ENCODE data around the gene DNAJC4. TPM values are rescaled to one million over a fixed set of nuclear protein-coding genes. Genes with fewer than 3 reads are reported as not detected.

The DNAJC4 gene
- total RNA-seq, 2 experiments from 2014 or later, result 14.1 to 42.4 TPM

DNA sequence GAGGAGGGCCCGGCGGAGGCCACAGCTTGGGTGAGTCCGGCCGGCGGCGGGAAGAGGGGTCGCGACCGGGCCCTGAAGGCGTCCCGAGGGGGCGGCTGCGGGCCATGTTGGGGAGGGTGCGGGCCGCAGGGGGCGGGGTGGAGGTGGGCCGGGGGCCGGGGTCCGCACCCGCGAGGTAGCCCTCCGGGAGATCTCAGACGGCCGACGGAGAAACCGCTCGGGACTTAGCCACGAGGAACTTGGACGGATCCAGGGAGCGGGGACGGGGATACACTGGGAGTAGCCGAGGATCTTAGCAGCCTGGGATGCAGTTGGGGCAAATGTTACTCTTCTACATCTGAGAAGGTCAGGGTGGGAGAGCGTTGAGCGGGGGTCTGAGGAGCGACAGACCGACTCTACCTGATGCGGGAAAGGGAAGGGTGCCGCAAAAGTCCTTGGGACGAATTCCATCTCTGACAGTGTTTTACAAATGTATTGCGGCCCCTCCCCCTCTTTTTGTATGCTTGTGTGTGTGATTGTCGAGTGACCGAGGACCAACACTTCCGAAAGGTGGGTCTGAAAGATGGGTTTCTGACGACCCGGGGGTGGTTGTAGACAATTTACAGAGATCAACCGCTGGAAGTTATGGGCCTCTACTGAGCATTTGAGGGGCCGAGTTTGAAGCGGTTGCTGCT, 43.7 kb upstream of the DNAJC4 start:
- Histone ChIP-seq H3K27ac (ENCODE audit: low read depth, low read length, poor library complexity, severe bottlenecking) (no peak overlapping the region), H3K4me3 (ENCODE audit: low read depth, low read length, poor library complexity, severe bottlenecking) (no peak overlapping the region), H3K9me2 (ENCODE audit: insufficient read depth, low read length) (no peaks in the 10 kb centered on the region), H3K4me1 (ENCODE audit: insufficient read depth, low read length, poor library complexity, severe bottlenecking) (peaks cover 23% of the 10 kb centered on the region), H3K79me2 (ENCODE audit: insufficient read depth, low read depth, low read length) (peaks cover 22% of the 10 kb centered on the region), H4K20me1 (ENCODE audit: insufficient read depth, low read length) (peaks cover 21% of the 10 kb centered on the region; the same call in 1 of the 2 replicates), H3K9me3 (ENCODE audit: low read length) (no peaks in the 10 kb centered on the region), H3K36me3 (ENCODE audit: insufficient read depth, low read length) (no peaks in the 10 kb centered on the region; the same call in none of the 2 replicates), H2AFZ (ENCODE audit: low read length) (no peak overlapping the region), H3K4me2 (ENCODE audit: low read length) (no peak overlapping the region)
- ChIA-PET POLR2A (interaction anchor here (0.6 to 3.6 kb wide), 4 partner anchors 9 to 97 kb away, joined by 3 to 28 read pairs (median 3); partner anchors contain the start of gene FERMT3), CTCF (ENCODE audit: unreplicated experiment) (no interaction called here)
- intact Hi-C loops (cut with micrococcal nuclease; ENCODE audit: unreplicated experiment), result loop anchor here (2.0 to 5.0 kb wide), 2 partner anchors 54 to 116 kb away; partner anchors contain the start of genes CATSPERZ and FKBP2
- BruUV-seq (replicated peaks), result no TSS peak
- DNase-seq (ENCODE audit: low spot score), result peak; percentile 40
- TF ChIP-seq EZH2phosphoT487 (IDR thresholded peaks at IDR 0.05; ENCODE audit: borderline replicate concordance, low read depth, low read length), result no peak
- TF ChIP-seq, protein P1, sequence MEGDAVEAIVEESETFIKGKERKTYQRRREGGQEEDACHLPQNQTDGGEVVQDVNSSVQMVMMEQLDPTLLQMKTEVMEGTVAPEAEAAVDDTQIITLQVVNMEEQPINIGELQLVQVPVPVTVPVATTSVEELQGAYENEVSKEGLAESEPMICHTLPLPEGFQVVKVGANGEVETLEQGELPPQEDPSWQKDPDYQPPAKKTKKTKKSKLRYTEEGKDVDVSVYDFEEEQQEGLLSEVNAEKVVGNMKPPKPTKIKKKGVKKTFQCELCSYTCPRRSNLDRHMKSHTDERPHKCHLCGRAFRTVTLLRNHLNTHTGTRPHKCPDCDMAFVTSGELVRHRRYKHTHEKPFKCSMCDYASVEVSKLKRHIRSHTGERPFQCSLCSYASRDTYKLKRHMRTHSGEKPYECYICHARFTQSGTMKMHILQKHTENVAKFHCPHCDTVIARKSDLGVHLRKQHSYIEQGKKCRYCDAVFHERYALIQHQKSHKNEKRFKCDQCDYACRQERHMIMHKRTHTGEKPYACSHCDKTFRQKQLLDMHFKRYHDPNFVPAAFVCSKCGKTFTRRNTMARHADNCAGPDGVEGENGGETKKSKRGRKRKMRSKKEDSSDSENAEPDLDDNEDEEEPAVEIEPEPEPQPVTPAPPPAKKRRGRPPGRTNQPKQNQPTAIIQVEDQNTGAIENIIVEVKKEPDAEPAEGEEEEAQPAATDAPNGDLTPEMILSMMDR (conservative IDR thresholded peaks at IDR 0.05; ENCODE audit: low read length), result no peak

DNA sequence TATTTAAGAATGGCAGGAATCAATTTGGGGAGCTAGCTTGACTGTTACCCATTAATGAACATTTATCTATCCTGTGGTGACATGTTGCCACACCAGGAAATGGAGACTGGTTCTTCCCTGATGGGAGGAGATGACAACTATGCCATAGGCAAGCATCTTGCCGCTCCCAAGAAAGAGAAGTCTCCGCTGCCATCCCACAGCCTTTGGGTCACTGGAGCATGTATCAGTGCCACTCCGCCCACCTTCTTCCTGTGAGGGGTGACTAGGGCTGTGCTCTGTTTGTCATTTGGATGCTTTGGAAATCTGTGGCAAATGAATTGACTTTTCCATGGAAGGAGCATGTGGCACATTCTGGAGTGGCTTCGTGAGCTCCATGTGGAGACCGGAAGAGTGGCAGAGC, 37.9 kb upstream of the DNAJC4 start:
- no peak for DNase-seq (ENCODE audit: low spot score)
- POLR2A ChIA-PET, result interaction anchor here (0.6 to 0.7 kb wide), 2 partner anchors 30 to 68 kb away, joined by 3 to 5 read pairs; no protein-coding TSS in a partner anchor
- Histone ChIP-seq H3K4me3 (ENCODE audit: low read depth, low read length, poor library complexity, severe bottlenecking) (no peak overlapping the region), H3K9me2 (ENCODE audit: insufficient read depth, low read length) (no peaks in the 10 kb centered on the region), H3K4me1 (ENCODE audit: insufficient read depth, low read length, poor library complexity, severe bottlenecking) (no peaks in the 10 kb centered on the region), H2AFZ (ENCODE audit: low read length) (no peak overlapping the region), H3K27ac (ENCODE audit: low read depth, low read length, poor library complexity, severe bottlenecking) (no peak overlapping the region), H3K9me3 (ENCODE audit: low read length) (no peaks in the 10 kb centered on the region), H4K20me1 (ENCODE audit: insufficient read depth, low read length) (peaks cover 35% of the 10 kb centered on the region), H3K79me2 (ENCODE audit: insufficient read depth, low read depth, low read length) (no peaks in the 10 kb centered on the region; the same call in 1 of the 2 replicates), H3K4me2 (ENCODE audit: low read length) (no peak overlapping the region), H3K36me3 (ENCODE audit: insufficient read depth, low read length) (no peaks in the 10 kb centered on the region; the same call in none of the 2 replicates)
- TF ChIP-seq, protein P1 (conservative IDR thresholded peaks at IDR 0.05; ENCODE audit: low read length), result no peak
- TF ChIP-seq EZH2phosphoT487 (IDR thresholded peaks at IDR 0.05; ENCODE audit: borderline replicate concordance, low read depth, low read length), result no peak
- intact Hi-C loops (cut with micrococcal nuclease; ENCODE audit: unreplicated experiment), result no loop called here
- CTCF ChIA-PET (ENCODE audit: unreplicated experiment), result no interaction called here
- no TSS peak for BruUV-seq (replicated peaks)

- H3K4me3 ChIP-seq (ENCODE audit: low read depth, low read length, poor library complexity, severe bottlenecking), result no peak overlapping the region
- CTCF ChIA-PET (ENCODE audit: unreplicated experiment), result no interaction called here
- no peaks in the 10 kb centered on the region for H3K4me1 ChIP-seq (ENCODE audit: insufficient read depth, low read length, poor library complexity, severe bottlenecking)
- no peak overlapping the region for H3K4me2 ChIP-seq (ENCODE audit: low read length)
- no peak for DNase-seq (ENCODE audit: low spot score)
- intact Hi-C loops (cut with micrococcal nuclease; ENCODE audit: unreplicated experiment), result no loop called here
- peaks cover 21% of the 10 kb centered on the region for H3K36me3 ChIP-seq (ENCODE audit: insufficient read depth, low read length)
- H3K9me3 ChIP-seq (ENCODE audit: low read length), result no peaks in the 10 kb centered on the region
- no peak overlapping the region for H3K27ac ChIP-seq (ENCODE audit: low read depth, low read length, poor library complexity, severe bottlenecking)
- TF ChIP-seq, protein P1 (conservative IDR thresholded peaks at IDR 0.05; ENCODE audit: low read length), result no peak
- TF ChIP-seq EZH2phosphoT487 (IDR thresholded peaks at IDR 0.05; ENCODE audit: borderline replicate concordance, low read depth, low read length), result no peak
- peaks cover 15% of the 10 kb centered on the region for H4K20me1 ChIP-seq (ENCODE audit: insufficient read depth, low read length)
- H3K79me2 ChIP-seq (ENCODE audit: insufficient read depth, low read depth, low read length), result no peaks in the 10 kb centered on the region; the same call in 1 of the 2 replicates
- no TSS peak for BruUV-seq (replicated peaks)
- H3K9me2 ChIP-seq (ENCODE audit: insufficient read depth, low read length), result no peaks in the 10 kb centered on the region
- no peak overlapping the region for H2AFZ ChIP-seq (ENCODE audit: low read length)
- POLR2A ChIA-PET, result interaction anchor here (1.7 kb wide), 2 partner anchors 9 to 10 kb away, joined by 3 to 5 read pairs; partner anchors contain the start of gene FERMT3
Measured at GRCh38 chr11:64196626-64197025, 33.7 kb upstream of the DNAJC4 start.
